ENCODE results near the gene FCN3.

FCN3 gene

DNA sequence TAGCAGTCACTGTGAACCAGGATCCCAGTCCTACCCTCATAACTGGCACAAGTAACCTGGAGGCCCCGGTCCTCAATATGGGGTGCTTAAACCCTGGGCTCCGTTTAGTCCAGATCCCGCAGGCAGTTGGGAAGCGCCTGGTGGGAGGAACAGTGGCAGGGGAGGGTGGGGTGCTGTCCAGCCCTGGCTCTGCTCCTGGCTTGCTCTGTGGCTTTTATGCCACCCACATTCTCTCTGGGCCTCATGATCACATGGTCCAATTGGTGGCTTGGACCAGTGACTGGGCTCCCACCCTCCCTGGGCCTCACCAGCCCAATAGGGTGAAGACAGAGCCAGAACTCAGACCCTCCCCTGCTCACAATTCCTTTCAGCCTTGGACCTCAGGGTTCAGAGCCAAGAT is 5.6 kb upstream of the FCN3 start:
- no peak for DNase-seq (ENCODE audit: low read depth)

DNA sequence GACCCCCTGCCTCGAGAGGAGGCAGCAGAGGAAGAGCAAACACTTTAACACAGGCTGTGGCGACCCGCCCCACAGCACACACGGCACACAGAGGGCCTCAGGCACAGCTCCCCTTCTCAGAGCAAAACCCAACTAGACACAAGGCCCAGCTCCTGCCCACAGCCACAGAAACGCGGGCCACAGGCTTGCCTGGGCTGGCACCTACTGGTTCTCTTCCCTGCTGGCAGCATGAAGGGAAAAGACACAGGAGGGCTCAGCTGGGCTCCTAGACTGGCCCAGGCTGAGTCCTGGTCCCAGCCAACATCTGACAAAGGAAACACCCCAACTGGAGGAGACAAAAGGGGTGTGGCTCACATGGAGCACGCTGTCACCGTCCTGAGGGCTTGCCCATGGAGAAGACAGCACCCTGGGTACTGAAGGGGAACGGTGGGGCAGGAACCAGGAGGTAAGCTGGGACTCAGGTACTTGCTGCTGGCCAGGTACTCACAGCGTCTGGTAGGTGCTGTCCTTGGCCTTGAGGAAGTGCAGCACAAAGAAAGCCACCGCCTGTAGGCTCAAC is 5.0 kb upstream of the FCN3 start:
- no peak for DNase-seq (ENCODE audit: low read depth)

DNA sequence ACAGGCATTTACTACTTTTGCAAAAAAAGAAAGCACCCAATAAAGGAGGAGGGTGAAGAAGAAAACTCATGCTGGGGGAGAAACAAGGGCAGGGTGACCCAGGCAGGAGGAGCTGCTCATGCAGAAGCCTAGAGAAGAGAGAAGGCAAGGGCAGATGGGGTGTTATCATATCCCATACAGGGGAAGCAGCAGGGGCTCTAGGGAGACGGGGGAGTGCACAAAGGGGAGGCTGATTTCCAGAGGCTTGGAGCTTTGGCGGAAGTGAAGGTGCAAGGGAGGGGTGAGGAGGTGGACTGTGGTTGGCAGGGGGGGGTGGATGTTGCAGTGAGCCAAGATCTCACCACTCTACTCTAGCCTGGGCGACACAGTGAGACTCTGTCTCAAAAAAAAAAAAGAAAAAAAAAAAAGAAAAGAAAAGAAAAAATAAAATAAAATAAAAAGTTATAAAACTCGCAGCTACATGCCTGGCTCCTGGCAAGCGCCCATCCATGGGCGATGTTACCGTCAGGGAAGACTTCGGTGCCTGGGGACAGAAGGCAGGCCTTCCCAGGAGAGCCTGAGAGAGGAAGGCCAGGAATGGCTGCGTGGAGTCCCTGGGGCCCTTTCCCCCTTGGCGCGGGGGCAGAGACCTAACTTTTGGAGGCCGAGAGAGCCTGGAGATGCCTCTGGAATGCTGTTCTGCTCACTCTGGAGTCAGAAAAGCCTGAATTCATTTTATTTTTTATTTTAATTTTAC is 3.3 kb upstream of the FCN3 start:
- no peak for DNase-seq (ENCODE audit: low read depth)

DNA sequence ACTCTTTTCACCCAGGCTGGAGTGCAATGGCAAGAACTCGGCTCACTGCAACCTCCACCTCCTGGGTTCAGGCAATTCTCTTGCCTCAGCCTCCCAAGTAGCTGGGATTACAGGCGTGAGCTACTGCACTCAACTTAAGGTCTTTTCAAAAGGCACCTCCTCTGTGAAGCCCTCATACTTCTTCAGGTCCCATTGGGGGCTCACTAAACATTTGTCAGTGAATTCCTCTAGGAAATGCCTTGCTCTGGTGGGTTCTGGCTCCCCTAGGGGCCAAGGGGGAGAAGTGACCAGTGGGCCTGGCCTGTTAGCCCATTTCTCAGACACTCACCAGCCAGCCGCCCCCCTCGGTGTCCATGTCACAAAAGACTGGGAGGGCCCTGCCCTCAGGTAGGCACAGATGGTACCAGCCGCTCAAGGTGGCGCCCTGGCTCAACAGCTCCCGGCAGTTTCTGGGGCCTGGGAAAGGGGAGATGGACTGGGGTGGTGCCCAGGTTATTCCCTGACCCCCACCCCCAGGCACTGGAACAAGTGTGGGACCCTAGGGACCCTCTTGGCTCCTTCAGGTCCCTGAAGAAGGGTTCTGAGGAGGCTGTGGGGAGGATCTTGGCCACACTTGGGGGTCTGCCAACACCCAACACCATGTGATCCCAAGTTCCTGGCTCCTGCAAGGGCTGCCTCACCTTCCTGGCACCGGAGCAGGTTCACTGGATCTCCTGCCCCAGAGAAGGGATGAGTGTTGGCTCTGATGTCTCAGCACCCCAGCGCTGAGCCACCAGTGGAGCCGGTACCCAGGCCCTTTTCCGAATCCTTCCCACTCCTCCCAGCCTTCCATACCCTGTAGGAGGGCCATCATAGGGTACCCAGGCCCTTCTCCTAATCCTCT is 1.6 kb downstream of the FCN3 start:
- DNase-seq (ENCODE audit: low read depth) = peak; percentile 42

DNA sequence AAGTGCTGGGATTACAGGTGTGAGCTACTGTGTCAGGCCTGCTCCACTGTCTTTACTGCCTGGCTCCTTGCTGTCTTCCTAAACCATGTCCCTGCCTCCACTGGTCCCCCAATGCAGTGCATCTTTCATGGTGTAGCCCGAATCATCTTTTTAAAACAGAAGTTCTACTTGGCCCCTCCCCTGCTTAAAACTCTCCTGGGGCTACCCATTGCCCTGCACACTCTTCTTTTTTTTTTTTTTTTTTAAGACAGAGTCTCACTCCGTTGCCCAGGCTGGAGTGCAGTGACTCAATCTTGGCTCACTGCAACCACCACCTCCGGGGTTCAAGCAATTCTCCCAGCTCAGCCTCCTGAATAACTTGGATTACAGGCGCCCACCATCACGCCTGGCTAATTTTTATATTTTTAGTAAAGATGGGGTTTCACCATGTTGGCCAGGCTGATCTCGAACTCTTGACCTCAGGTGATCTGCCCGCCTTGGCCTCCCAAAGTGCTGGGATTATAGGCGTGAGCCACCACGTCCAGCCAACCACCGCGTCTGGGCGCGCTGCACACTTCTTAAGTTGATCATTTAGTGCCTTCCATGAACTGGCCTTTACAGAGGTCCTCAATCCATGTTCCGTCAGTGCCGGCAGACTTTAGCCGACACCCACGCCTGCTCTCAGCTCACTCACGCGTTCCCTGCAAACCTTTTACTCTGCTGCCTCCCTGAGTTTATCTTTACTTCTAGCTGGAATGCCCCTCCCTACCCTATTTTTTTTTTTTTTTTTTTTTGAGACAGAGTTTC is 2.4 kb downstream of the FCN3 start:
- DNase-seq (ENCODE audit: low read depth) = no peak

DNA sequence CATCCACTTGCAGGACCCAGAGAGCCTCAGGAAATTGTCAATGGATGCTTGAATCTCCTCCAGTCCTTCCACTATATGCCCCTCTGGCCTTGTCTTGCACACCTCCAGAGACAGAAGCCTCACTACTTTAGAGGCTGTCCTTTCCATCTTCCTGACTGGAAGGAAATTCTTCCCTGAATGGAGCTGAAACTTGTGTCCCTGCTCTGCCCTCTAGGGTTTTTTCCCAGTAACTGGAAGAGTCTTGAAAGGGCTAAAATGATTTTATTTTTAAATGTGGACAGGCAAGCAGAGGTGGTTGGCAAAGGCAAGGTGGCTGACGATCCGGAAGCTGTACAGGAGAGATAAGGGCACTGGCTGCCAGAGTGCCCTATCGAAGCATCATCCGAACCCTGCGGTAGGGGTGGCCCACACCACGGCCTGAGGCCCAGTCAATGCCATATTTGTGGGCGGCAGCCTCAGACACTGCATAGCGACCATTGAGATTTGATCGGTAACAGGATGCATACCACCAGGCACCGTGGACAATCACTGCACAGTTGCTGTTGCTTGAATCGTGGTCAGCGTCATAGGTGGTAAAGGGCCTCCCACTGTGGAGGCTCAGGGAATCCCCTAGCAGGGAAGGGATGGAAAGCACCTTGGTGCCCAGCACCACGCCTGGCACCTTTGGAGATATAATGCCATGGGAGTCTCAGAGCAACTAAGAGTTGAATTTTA is 5.6 kb downstream of the FCN3 start:
- peak; percentile 55 for DNase-seq (ENCODE audit: low read depth)

DNA sequence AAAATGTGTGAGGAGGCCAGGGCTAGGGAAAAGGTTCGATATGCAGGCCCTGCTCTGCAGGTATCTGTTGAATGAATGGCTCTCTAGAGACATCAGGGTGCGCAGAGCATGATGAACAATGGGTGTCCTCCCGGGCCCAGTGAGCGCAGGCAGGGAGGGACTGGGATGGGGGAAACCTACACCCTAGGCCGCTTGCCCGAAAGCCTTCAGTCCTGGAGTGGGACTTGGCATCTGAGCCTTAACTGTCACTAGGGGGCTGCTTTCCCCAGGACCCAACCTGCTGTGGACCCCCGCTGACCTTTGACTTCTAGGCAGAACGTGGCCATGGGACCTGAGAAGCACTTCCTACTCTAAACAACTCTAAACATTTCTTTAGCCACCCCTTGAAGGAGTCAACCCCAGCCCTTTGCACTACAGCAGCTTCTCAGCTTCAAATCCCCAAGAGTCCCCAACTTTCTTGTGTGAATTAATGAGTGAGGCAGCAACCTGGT is 7.4 kb downstream of the FCN3 start:
- DNase-seq (ENCODE audit: low read depth) = no peak

DNA sequence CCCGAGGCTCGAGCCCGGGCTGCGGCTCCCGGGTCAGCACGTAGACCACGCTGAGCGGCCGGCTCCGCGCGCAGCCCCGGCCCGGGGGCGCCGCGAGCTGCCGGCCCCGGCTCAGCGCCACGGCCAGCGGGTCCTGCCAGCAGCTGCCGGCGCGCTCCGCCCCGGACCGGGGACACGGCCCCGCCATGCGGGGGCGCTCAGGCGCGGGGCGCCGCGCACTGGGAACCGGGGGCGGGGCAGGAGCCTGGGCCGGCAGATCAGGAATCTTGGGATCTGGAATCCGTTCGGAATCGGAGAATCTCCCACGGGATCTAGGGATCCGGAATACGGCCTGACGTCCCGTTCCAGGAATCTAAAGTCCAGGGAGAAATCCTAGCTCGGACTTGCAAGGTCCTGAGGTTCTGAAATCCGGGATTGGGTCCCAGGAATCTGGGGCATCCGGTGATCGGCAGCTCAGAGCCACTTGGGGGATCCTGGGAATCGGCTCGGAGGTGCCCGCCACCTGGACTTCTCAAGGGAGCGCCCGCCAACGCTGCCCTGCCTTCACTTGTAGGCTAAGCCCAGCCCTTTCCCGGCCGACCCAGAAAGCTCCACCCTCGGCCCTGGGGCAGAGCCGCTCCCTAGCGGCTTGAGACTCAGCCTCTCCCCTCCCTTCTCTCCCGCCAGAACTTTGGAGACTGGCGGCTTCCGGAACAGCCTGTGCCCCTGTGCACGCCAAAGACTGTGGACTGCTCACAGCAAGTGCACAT is 8.0 kb downstream of the FCN3 start, which contains the start of gene MAP3K6:
MAP3K6 (minus strand) TSS at position 551 of the 749 bp plus-strand sequence; CDS start at position 187, 364 bp downstream.
- DNase-seq (ENCODE audit: low read depth) = peak; percentile 84

DNA sequence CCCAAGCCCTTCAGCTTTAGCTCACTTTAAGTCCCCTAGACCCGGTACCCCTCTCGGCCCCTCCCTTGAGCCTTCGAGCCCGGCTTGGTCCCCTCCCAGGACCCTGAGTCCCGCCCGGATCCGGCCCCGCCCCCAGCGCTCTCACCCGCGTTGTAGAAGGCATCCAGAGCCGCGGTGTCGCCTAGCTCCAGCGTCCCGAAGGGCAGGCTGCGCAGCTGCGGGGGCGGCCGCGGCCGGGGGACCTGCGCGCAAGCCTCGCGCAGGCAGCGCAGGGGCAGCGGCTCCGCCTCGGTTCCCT is 8.6 kb downstream of the FCN3 start:
- peak; percentile 78 for DNase-seq (ENCODE audit: low read depth)

DNA sequence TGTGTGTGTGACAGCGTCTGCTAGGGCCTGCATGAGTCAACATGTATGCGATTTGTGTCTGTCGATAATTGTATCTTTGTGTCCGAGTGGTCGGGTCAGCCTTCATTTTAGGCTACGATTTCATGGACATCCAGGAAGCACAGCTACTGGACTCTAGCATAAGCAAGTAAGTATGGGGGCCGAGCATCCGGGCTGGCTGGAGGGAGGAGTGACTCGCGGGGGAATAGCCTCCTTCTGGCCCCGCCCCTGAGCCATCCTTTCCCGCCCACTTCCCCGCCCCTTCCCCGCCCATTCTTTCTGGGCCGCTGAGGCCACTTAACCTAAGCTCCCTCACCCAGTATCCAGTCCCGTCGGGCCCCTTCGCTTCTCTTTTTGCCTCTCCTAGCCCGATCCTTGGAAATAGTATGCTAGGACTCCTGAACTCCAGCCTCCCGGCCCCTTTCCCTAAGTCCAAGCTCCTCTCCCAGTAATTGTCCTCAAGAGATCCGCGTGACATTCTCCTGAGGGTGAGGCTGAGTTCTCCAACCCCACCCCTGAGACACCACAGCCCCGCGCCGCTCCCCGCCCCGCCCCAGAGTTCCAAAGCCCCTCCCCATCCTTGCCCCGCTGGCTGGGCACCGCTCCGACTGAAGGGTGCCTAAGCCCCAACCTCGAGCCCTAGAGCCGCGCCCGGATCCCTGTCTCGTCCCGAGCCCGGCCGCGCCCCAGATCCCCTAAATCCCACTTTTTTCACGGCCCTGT is 9.1 kb downstream of the FCN3 start:
- peak; percentile 86 for DNase-seq (ENCODE audit: low read depth)

DNA sequence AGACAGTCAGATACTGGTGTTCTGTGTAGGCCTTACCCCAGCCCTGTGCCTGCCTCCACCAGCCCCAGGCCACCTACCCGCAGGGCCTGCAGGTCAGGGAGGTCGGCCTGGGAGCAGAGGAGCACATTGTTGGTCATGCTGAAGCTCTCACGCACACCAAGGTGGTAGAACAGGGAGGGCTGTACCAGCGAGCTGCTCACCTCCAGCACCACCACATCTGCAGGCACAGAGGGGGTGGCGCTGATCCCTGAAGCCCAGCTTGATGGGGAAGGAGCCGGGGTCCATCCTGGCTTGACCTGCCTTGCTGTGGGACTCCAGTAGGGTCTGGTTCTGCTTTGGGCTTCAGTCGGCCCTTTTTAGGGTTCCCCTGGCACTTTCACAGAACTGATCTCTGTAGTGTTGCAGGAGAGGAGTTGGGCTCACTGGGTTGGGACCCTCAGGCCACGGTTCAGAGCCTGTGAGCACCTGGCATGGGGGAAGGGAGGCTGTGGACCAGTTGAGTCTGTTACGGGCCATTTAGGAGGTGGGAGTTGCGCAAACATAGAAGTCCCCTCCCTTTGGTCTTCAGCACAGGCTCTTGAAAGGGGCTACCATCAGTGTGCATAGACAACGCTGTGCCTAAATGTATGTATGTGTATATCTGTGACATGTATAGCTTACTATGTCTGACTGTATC is 9.8 kb downstream of the FCN3 start:
- DNase-seq (ENCODE audit: low read depth) = no peak

DNA sequence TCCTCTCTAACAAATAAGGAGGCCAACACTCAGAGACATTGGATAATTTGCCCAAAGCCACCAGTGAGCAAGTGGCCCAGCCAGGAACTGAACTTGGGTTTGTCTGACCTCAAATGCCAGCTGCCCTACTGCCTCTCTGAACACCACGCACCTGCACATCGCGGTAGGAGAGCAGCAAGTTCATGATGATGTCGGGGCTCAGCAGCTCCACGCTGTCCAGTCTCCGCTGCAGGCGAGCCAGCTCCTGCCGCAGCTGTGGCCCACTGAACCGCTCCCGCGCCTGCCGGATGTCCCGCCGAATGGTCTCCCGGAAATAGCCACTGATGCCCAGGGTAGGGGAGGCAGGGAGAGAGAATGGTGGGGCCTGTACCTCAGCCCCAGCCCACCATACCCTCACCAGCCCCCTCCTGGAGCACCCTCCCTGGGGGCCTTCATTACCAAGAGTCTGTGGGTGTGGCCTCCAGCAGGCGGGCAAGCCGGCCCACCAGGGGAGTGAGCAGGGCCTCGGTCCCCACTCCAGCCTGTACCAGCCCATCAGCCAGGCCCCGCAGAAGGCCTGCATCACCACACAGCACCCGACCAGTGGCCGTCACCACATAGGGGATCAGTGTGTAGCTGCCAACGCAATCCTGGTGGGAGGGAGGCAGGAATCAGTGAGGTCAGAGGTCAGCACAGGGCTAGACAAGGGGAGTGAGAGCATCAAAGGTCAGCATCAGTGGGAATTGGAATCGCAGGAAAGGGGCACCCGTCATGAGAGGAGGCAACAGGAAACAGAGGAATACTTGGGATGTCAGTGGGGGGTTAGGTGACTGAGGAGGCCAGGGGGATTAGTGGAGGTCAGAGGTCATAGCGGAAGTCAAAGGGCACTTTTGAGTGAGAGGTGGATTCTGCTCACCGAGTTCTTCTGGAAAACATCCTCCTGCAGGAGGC is 10.6 kb downstream of the FCN3 start:
- DNase-seq (ENCODE audit: low read depth) = no peak

DNA sequence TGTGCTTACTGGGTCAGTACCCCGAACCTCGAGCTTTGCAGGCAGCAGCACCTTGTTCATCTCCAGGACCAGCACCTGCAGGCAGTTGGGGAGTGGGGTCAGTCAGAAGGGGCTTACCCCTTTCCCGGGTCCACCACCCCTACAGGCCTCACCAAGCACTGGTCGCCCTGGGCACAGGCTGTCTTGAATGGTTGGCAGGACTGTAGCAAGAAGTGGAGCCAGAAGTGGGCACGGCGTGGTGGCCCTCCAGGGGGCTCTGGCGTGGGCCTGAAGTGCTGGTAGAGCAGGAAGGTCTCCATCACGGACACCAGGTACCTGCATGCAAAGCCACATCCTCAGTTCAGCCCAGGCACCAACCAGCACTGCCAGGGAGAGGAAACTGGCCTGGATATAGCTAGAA is 13.1 kb downstream of the FCN3 start:
- no peak for DNase-seq (ENCODE audit: low read depth)

DNA sequence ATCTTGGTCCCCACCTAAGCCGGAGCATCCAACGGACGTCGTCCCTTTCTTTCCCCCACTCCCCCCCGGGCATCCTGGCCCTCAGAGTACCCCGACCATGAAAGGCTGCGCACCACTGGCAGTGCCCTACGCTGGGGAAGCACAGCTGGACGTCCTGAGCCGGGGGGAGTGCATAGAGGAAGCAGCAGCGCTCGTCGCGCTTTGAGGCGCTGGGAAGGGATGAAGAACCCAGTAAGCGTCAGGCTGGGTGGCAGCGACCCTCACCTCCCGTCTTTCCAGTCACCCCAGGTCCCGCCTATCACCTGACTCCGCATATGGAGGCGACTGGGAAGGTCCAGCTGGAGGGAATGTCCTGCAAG is 13.6 kb downstream of the FCN3 start:
- DNase-seq (ENCODE audit: low read depth) = no peak

DNA sequence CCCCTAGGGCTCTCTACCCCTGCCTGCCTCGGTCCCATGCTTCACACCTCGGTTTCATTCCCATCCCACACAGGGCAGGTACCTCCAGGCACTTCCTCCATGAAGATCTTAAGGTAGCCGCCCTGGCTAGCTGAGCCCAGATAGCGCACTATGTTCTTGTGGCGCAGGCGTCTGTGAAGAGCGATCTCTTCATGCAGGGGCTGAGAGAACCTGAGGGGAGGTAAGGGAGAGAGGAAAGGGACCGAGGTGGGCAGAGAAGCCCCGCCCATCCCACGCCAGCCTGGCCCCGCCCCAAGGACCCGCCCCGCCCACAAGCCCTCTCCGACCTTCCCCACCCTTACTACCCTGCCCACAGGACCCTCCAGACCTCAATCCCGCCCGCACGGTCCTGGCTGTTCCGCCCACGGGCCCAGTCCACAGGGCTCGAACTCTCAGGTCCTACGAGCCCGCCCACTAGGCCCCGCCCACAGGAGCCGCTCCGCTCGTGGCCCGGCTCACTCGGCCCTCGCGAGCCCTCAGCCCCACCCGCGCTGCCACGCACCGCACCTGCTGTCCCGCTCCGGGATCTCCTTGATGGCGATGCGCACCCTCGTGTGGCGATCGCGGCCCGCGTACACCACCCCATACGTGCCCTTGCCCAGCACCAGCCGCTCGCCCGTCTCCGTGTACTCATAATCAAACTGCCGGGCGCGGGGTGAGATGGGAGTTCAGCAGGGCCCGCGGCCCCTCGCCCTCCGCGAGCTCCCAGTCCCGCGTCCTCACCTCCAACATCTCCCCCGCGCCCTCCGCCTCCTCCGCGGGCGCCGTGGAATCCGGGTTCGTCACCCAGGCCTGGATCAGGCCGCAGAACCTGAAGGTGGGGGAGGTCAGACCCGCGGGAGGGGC is 14.2 kb downstream of the FCN3 start:
- DNase-seq (ENCODE audit: low read depth) = no peak

DNA sequence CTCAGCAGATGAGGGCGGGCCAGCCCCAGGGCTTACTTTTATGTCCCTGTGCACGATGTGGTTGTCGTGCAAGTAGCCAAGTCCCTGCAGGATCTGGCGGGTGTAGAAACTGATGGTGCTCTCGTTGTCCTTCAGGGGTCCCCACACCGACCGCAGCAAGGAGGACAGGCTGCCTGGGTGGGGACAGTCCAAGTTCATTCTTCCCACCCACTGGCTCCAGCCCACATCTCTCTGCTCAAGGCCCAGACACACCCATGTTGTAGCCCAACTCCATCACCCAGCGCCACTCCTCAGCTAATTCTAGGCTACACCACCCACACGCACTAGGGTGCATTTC is 14.8 kb downstream of the FCN3 start:
- no peak for DNase-seq (ENCODE audit: low read depth)

DNA sequence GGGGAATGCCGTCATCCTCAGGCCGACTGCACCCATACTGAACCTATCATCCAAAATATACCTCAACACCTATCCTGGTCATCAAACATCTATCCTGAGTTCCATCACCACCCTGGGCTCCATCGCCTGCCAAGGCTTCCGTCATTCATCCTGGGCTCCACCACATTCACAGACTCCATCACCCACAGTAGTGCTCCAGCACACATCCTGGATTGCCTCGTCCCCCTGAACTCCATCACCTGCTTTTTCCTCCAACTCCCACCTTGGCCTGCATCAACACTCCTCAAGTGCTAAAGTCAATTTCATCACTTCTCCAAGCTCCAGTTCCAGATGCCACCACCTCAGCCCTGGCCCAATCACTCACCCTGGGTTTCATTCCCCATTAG is 15.7 kb downstream of the FCN3 start:
- no peak for DNase-seq (ENCODE audit: low read depth)
